ENCODE data around the gene TSPAN4. TPM values are rescaled to one million over a fixed set of nuclear protein-coding genes. Genes with fewer than 3 reads are reported as not detected.
A peak's percentile ranks its signal among the peaks of the same experiment; 100 is the strongest.

The TSPAN4 gene
- total and polyA plus RNA-seq, 10 of the 15 experiments (the other 5 are each of a cell fraction or from before 2014, with no cell fraction given): 0.37 to 14.0 (median 8.5) TPM; not detected in 1

- TF ChIP-seq ZBTB33 (IDR thresholded peaks at IDR 0.05): no peak
- 0 out of 2 replicates have a peak, but pooled peaks have one; percentile 20 for TF ChIP-seq NRF1 (conservative IDR thresholded peaks at IDR 0.05; ENCODE audit: low read depth, low read length)
- peak; percentile 97 for TF ChIP-seq MXI1 (IDR thresholded peaks at IDR 0.05; ENCODE audit: low read depth, low read length)
- TF ChIP-seq BCL11A (IDR thresholded peaks at IDR 0.05; ENCODE audit: low read depth, low read length): no peak
Observed at GRCh38 chr11:842370-843002, at the start of gene TSPAN4, which contains the start of gene POLR2L (continued).

- Histone ChIP-seq H4K20me1 (ENCODE audit: control insufficient read depth, insufficient read depth) (no peaks in the 10 kb centered on the region), H3K27ac (ENCODE audit: control insufficient read depth, insufficient read depth) (no peak overlapping the region), H3K4me2 (ENCODE audit: control insufficient read depth, insufficient read depth) (no peak overlapping the region), H3K4me3 (no peak overlapping the region), H2AFZ (ENCODE audit: control insufficient read depth, low read depth, low read length) (no peak overlapping the region), H3K4me1 (ENCODE audit: control insufficient read depth, insufficient read depth, low read length) (peaks cover 22% of the 10 kb centered on the region), H3K9me3 (replicated peaks; ENCODE audit: control insufficient read depth, insufficient read depth, low read length) (no peaks in the 10 kb centered on the region), H3K79me2 (ENCODE audit: control insufficient read depth, insufficient read depth, low read length) (peaks cover 30% of the 10 kb centered on the region), H3K27me3 (replicated peaks in 1 of 2; ENCODE audit: control insufficient read depth in 2 of 2, insufficient read depth in 2 of 2, low read length in 1 of 2) (no peaks in the 10 kb centered on the region), H3K9ac (ENCODE audit: control insufficient read depth, insufficient read depth, low read length) (no peak overlapping the region), H3K36me3 (ENCODE audit: control insufficient read depth in 2 of 2, insufficient read depth in 2 of 2, low read length in 1 of 2) (peaks cover 0 to 9% of the 10 kb centered on the region in 2 experiments; a peak in 2 of 4 replicates)
- intact Hi-C loops (cut with micrococcal nuclease; ENCODE audit: unreplicated experiment): no loop called here
- CTCF ChIA-PET: no interaction called here
- in situ Hi-C loops (cut with MboI): no loop called here
- 83% methylated on average over 12 of the region's 13 CpGs for WGBS (ENCODE audit: insufficient coverage, insufficient replicate concordance, low lambda C conversion rate, missing lambda C conversion rate)
- FAIRE-seq (no peak), ATAC-seq (no peak), DNase-seq (ENCODE audit: low read depth, low spot score) (no peak)
- POLR2A ChIA-PET: no interaction called here
- RAD21 ChIA-PET (ENCODE audit: unreplicated experiment): no interaction called here
- no TSS peak for BruUV-seq (replicated peaks)
- TF ChIP-seq MTA3 (IDR thresholded peaks at IDR 0.05; ENCODE audit: borderline replicate concordance, low read length) (no peak), ASH2L (IDR thresholded peaks at IDR 0.05; ENCODE audit: borderline replicate concordance, low read depth) (no peak), FOXK2 (IDR thresholded peaks at IDR 0.05) (no peak), SKIL (IDR thresholded peaks at IDR 0.05; ENCODE audit: low read depth, poor library complexity, severe bottlenecking) (no peak), TCF3 (IDR thresholded peaks at IDR 0.05; ENCODE audit: borderline replicate concordance, insufficient read depth, low read depth, low read length) (no peak), SREBF1 (IDR thresholded peaks at IDR 0.05; ENCODE audit: low read length) (no peak)
- TF ChIP-seq, protein P1, sequence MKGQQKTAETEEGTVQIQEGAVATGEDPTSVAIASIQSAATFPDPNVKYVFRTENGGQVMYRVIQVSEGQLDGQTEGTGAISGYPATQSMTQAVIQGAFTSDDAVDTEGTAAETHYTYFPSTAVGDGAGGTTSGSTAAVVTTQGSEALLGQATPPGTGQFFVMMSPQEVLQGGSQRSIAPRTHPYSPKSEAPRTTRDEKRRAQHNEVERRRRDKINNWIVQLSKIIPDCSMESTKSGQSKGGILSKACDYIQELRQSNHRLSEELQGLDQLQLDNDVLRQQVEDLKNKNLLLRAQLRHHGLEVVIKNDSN (IDR thresholded peaks at IDR 0.05; ENCODE audit: borderline replicate concordance, extremely low read length, insufficient read depth, low read depth, low read length): no peak
- SMC1A ChIA-PET (ENCODE audit: uncharacterized antibody, unreplicated experiment): no interaction called here
Observed at GRCh38 chr11:792873-793272, 49.8 kb upstream of the TSPAN4 start.
